Mesothelial cell of epicardium (in vitro differentiated cells): Measurements from ENCODE around the gene FGF19. TPM values are rescaled to one million over a fixed set of nuclear protein-coding genes. Genes with fewer than 3 reads are reported as not detected.
A peak's percentile ranks its signal among the peaks of the same experiment; 100 is the strongest.

Experiments
- DNase-seq, 2 experiments: peaks; one replicate each; pipeline ENCODE4 v3.0.0; 2021; ENCODE audit warnings: low spot score in 2 of 2; ENCODE audit not compliant: unreplicated experiment in 2 of 2
- H3K27ac Mint-ChIP-seq: 2 replicates; pipeline ENCODE4 v1.8.0; 2021; ENCODE audit warnings: mixed read lengths
- H3K27me3 Mint-ChIP-seq: 2 replicates; pipeline ENCODE4 v1.8.0; 2021; ENCODE audit warnings: low read depth, mixed read lengths
- H3K36me3 Mint-ChIP-seq: 2 replicates; pipeline ENCODE4 v1.8.0; 2021; ENCODE audit warnings: mixed read lengths
- H3K4me1 Mint-ChIP-seq: 2 replicates; pipeline ENCODE4 v1.8.0; 2021; ENCODE audit warnings: mixed read lengths
- H3K4me3 Mint-ChIP-seq: 2 replicates; pipeline ENCODE4 v1.8.0; 2021; ENCODE audit warnings: mild to moderate bottlenecking, moderate library complexity, mixed read lengths
- H3K9me3 Mint-ChIP-seq: 2 replicates; pipeline ENCODE4 v1.8.0; 2021; ENCODE audit warnings: mixed read lengths
- CTCF ChIP-seq: fragments of 200-600 bp; sonication (generic); IDR thresholded peaks from one replicate; pipeline ENCODE4 v1.5.0; 2021; ENCODE audit warnings: antibody characterized with exemption; ENCODE audit not compliant: unreplicated experiment
- total RNA-seq: library from RNA; stranded (reverse); gene quantifications from 3 replicates; pipeline ENCODE4 v1.2.1, GENCODE V29; 2021

The FGF19 gene
- total RNA-seq, 1 donor from 2014 or later: not detected

- H3K27ac Mint-ChIP-seq: no peak overlapping the region
- TF ChIP-seq CTCF: peak; percentile 21
- H3K4me1 Mint-ChIP-seq: peaks cover 24% of the 10 kb centered on the region
- H3K36me3 Mint-ChIP-seq: peaks cover 10% of the 10 kb centered on the region
- H3K4me3 Mint-ChIP-seq: no peak overlapping the region
- no peak for DNase-seq
- H3K27me3 Mint-ChIP-seq: no peaks in the 10 kb centered on the region
- H3K9me3 Mint-ChIP-seq: no peaks in the 10 kb centered on the region
Observed at GRCh38 chr11:69662021-69662698, 41.7 kb downstream of the FGF19 start.

- Mint-ChIP-seq H3K9me3 (no peaks in the 10 kb centered on the region), H3K27ac (no peak overlapping the region), H3K4me1 (peaks cover 30% of the 10 kb centered on the region), H3K36me3 (peaks cover 10% of the 10 kb centered on the region), H3K27me3 (no peaks in the 10 kb centered on the region), H3K4me3 (no peak overlapping the region)
- no peak for TF ChIP-seq CTCF
- DNase-seq: no peak
Observed at GRCh38 chr11:69661413-69661715, 42.5 kb downstream of the FGF19 start.

GRCh38 chr11:69660001-69660500 is 43.8 kb downstream of the FGF19 start:
- DNase-seq: no peak
- H3K27ac Mint-ChIP-seq: no peak overlapping the region
- no peak for TF ChIP-seq CTCF
- H3K4me1 Mint-ChIP-seq: peaks cover 30% of the 10 kb centered on the region
- H3K36me3 Mint-ChIP-seq: peaks cover 10% of the 10 kb centered on the region
- H3K4me3 Mint-ChIP-seq: no peak overlapping the region
- H3K9me3 Mint-ChIP-seq: no peaks in the 10 kb centered on the region
- H3K27me3 Mint-ChIP-seq: no peaks in the 10 kb centered on the region

- Mint-ChIP-seq H3K4me1 (peaks cover 30% of the 10 kb centered on the region), H3K27ac (peak overlapping the region; percentile 71), H3K36me3 (peaks cover 10% of the 10 kb centered on the region), H3K27me3 (no peaks in the 10 kb centered on the region), H3K4me3 (no peak overlapping the region), H3K9me3 (no peaks in the 10 kb centered on the region)
- TF ChIP-seq CTCF: no peak
- DNase-seq: no peak
Observed at GRCh38 chr11:69659591-69659990, 44.2 kb downstream of the FGF19 start.

GRCh38 chr11:69658626-69659450 is 45.0 kb downstream of the FGF19 start:
- H3K9me3 Mint-ChIP-seq: no peaks in the 10 kb centered on the region
- peaks cover 30% of the 10 kb centered on the region for H3K4me1 Mint-ChIP-seq
- H3K36me3 Mint-ChIP-seq: peaks cover 7% of the 10 kb centered on the region
- H3K27me3 Mint-ChIP-seq: no peaks in the 10 kb centered on the region
- no peak overlapping the region for H3K4me3 Mint-ChIP-seq
- no peak for DNase-seq
- no peak for TF ChIP-seq CTCF
- H3K27ac Mint-ChIP-seq: peak overlapping the region; percentile 91
